ENCODE measurements around the gene CDC42BPG. TPM values are rescaled to one million over a fixed set of nuclear protein-coding genes. Genes with fewer than 3 reads are reported as not detected.

CDC42BPG gene
- total and polyA plus RNA-seq, 2 of the 8 experiments (the other 6 are each of a cell fraction or from before 2014, with no cell fraction given): 3.7 to 10.6 TPM

DNA sequence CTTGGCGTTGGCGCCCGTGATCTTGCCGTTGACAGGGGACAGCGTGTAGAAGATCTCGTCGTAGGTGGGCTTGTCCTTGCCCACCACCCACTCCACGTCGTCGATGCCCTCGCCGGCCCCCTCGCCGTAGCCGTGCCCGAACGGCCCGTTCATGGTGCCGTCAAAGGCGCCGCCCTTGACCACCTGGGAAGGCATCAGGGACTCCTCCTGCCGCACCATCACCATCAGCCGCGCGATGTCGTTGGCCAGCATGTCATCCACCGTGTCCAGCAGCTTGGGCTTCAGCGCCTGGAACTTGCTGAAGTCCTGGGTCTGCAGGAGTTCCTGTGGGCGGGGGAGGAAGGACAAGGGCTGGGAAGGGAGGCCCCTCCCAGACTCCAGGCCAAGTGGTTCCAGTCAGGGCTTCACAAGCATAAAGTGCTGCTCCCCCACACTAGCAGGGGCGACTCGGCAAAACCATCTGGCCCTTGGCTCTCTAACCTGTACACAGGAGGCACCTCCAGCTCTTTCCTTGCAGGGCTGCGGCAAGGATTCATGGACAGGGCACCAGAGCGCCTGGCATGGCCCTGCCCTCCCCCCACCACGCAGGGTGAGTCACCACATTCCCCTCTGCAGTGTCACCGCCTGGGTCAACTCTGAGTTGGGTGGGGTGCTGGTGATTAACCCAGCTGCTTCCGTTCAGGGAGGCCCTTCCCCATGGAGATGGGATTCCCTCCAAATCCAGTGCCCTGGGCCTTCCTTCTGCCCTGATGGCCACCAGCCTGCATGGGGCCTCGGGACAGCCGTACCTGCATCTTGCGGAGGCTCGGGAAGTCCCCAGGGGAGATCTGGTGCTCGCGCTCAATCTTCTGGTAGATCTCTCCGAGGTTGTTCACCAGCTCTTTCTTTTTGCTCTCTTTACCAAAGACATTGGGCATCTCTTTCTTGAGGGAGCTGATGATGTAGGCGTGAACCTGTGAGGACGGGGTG, 10.4 kb upstream of the CDC42BPG start (continued):
- TF ChIP-seq, protein P1, sequence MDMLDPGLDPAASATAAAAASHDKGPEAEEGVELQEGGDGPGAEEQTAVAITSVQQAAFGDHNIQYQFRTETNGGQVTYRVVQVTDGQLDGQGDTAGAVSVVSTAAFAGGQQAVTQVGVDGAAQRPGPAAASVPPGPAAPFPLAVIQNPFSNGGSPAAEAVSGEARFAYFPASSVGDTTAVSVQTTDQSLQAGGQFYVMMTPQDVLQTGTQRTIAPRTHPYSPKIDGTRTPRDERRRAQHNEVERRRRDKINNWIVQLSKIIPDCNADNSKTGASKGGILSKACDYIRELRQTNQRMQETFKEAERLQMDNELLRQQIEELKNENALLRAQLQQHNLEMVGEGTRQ (IDR thresholded peaks at IDR 0.05; ENCODE audit: low read length): no peak
